Loucy (cell line): ENCODE measurements around the gene DHRS11.
"Not testable (repeated sequence)": the region's sequence is repeated elsewhere in the genome, so short reads cannot be mapped to it uniquely, and the experiment has no call there.

Experiments used
- H2AFZ ChIP-seq: fragments of 200-600 bp; sonication (generic); 2 replicates; pipeline ENCODE4 v1.6.0; 2016; ENCODE audit warnings: antibody characterized with exemption, mild to moderate bottlenecking, low read length, moderate library complexity
- H3F3A ChIP-seq: fragments of 200-600 bp; 2 replicates; pipeline ENCODE4 v1.6.0; 2016; ENCODE audit warnings: antibody characterized with exemption, low read depth, mild to moderate bottlenecking
- H3K27me3 ChIP-seq: fragments of 200-600 bp; sonication (generic); 2 replicates; pipeline ENCODE4 v1.6.1; 2014; ENCODE audit warnings: low read length, mild to moderate bottlenecking; ENCODE audit not compliant: insufficient read depth, poor library complexity, severe bottlenecking
- H3K36me3 ChIP-seq: fragments of 200-600 bp; sonication (generic); 2 replicates; pipeline ENCODE4 v1.6.1; 2016; ENCODE audit warnings: low read length; ENCODE audit not compliant: insufficient read depth
- H3K4me1 ChIP-seq: fragments of 200-600 bp; sonication (generic); 2 replicates; pipeline ENCODE4 v1.5.1; 2014; ENCODE audit warnings: low read length, mild to moderate bottlenecking; ENCODE audit not compliant: insufficient read depth, poor library complexity, severe bottlenecking
- H3K4me2 ChIP-seq: fragments of 200-600 bp; sonication (generic); 2 replicates; pipeline ENCODE4 v1.6.0; 2014; ENCODE audit warnings: antibody characterized with exemption, low read length, low read depth, mild to moderate bottlenecking; ENCODE audit not compliant: poor library complexity, severe bottlenecking
- H3K4me3 ChIP-seq: fragments of 200-600 bp; sonication (generic); 2 replicates; pipeline ENCODE4 v1.5.1; 2014; ENCODE audit warnings: low read length, mild to moderate bottlenecking, mixed read lengths; ENCODE audit not compliant: poor library complexity, severe bottlenecking
- H3K79me2 ChIP-seq: fragments of 200-600 bp; sonication (generic); 2 replicates; pipeline ENCODE4 v1.6.1; 2014; ENCODE audit warnings: low read length; ENCODE audit not compliant: insufficient read depth
- H3K9ac ChIP-seq: fragments of 200-600 bp; sonication (generic); 2 replicates; pipeline ENCODE4 v1.6.0; 2014; ENCODE audit warnings: mild to moderate bottlenecking, low read depth, low read length, moderate library complexity; ENCODE audit not compliant: poor library complexity, severe bottlenecking
- H3K9me2 ChIP-seq: fragments of 200-600 bp; sonication (generic); replicated peaks from 2 replicates; pipeline ENCODE4 v1.6.1; 2016; ENCODE audit warnings: low read depth, low read length, mixed read lengths
- H3K9me3 ChIP-seq: fragments of 200-600 bp; sonication (generic); 2 replicates; pipeline ENCODE4 v1.6.1; 2014; ENCODE audit warnings: mild to moderate bottlenecking, antibody characterized with exemption, low read length, low read depth; ENCODE audit not compliant: insufficient read depth
- H4K20me1 ChIP-seq: fragments of 200-600 bp; sonication (generic); 2 replicates; pipeline ENCODE4 v1.6.0; 2014; ENCODE audit warnings: antibody characterized with exemption, low read length, mild to moderate bottlenecking; ENCODE audit not compliant: insufficient read depth, poor library complexity, severe bottlenecking
- EZH2phosphoT487 ChIP-seq: fragments of 200-600 bp; IDR thresholded peaks from 2 replicates; pipeline ENCODE4 v1.6.1; 2018; ENCODE audit warnings: antibody characterized with exemption, mild to moderate bottlenecking, moderate library complexity, borderline replicate concordance
- TF ChIP-seq, protein P1 (sequence below): fragments of 200-600 bp; sonication (generic); conservative IDR thresholded peaks from 2 replicates; pipeline ENCODE4 v1.5.1; 2014; ENCODE audit warnings: mild to moderate bottlenecking, antibody characterized with exemption, low read length

The DHRS11 gene

DNA sequence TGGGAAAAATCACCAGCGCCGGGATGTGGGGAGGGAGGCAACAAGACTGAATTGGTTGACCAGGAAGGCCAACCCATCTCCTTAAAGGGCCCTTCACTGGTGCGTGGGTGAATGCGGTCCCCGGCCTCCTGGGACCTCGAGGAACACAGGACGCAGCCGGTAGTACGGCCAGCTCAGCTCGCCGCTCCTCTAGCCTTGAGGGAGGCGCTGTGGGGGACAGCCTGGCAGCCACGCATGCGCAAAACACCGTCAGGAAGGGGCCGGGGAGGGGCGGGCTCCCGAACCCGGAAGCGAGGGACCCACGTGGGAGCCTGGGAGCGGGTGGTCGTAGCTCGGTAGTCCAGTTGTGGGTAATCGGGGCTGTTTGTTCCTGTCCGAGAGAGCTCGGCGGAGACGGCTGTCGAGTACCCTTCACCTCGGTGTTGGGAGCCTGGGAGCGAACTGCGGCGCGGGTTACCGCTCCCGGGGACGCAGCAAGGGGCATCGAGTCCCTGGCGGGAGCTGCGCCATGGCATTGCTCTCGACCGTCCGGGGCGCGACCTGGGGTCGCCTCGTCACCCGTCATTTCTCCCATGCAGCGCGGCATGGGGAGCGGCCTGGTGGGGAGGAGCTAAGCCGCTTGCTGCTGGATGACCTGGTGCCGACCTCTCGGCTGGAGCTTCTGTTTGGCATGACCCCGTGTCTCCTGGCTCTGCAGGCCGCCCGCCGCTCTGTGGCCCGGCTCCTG lies 9.8 kb downstream of the DHRS11 start, which contains the start of gene MRM1:
MRM1 (plus strand) TSS at position 281 of the 727 bp plus-strand sequence; CDS start at position 509, 228 bp downstream.
- Histone ChIP-seq H3K4me1 (peaks cover 23% of the 10 kb centered on the region), H3F3A (no peaks in the 10 kb centered on the region), H3K4me2 (peak within 1 kb of the TSS; percentile 94), H2AFZ (peak within 1 kb of the TSS; percentile 89), H3K9me3 (no peaks in the 10 kb centered on the region), H3K4me3 (peak within 1 kb of the TSS; percentile 84), H3K36me3 (no peaks in the 10 kb centered on the region), H4K20me1 (peaks cover 10% of the 10 kb centered on the region), H3K79me2 (peaks cover 30% of the 10 kb centered on the region), H3K9ac (peak within 1 kb of the TSS; percentile 80), H3K9me2 (no peaks in the 10 kb centered on the region), H3K27me3 (no peaks in the 10 kb centered on the region)
- TF ChIP-seq, protein P1, sequence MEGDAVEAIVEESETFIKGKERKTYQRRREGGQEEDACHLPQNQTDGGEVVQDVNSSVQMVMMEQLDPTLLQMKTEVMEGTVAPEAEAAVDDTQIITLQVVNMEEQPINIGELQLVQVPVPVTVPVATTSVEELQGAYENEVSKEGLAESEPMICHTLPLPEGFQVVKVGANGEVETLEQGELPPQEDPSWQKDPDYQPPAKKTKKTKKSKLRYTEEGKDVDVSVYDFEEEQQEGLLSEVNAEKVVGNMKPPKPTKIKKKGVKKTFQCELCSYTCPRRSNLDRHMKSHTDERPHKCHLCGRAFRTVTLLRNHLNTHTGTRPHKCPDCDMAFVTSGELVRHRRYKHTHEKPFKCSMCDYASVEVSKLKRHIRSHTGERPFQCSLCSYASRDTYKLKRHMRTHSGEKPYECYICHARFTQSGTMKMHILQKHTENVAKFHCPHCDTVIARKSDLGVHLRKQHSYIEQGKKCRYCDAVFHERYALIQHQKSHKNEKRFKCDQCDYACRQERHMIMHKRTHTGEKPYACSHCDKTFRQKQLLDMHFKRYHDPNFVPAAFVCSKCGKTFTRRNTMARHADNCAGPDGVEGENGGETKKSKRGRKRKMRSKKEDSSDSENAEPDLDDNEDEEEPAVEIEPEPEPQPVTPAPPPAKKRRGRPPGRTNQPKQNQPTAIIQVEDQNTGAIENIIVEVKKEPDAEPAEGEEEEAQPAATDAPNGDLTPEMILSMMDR, result 0 out of 2 replicates have a peak, but pooled peaks have one; percentile 15
- TF ChIP-seq EZH2phosphoT487, result no peak

DNA sequence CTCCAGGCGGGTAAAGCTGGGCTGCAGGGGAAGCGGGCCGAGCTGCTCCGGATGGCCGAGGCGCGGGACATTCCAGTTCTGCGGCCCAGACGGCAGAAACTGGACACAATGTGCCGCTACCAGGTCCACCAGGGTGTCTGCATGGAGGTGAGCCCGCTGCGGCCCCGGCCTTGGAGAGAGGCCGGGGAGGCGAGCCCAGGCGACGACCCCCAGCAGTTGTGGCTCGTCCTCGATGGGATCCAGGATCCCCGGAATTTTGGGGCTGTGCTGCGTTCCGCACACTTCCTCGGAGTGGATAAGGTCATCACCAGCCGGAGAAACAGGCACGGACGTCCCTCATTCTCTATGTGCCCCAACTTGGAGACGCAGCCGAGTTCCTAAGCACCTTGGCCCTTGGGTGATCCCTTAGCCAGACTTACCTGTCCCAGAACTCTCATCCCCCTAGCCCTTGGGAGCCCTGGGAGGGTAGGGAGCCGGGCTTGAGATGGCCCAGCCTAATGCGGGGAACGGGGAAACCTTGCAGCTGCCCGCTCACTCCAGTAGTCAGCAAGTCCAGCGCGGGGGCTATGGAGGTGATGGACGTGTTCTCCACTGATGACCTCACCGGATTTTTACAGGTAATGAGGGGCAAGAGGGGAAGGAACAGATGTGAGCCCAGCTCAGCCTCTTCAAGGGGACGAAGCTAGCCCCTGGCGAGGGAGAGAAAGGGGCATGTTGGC lies 10.5 kb downstream of the DHRS11 start:
- TF ChIP-seq, protein P1, result no peak
- TF ChIP-seq EZH2phosphoT487, result no peak
- peaks cover 10% of the 10 kb centered on the region for H4K20me1 ChIP-seq

GRCh38 chr17:36602924-36603384 lies 11.3 kb downstream of the DHRS11 start:
- no peaks in the 10 kb centered on the region for H3K36me3 ChIP-seq
- TF ChIP-seq, protein P1, result peak; percentile 85
- TF ChIP-seq EZH2phosphoT487, result no peak
- no peaks in the 10 kb centered on the region for H3K9me3 ChIP-seq
- H3K4me3 ChIP-seq, result peak overlapping the region; percentile 84
- no peaks in the 10 kb centered on the region for H3K27me3 ChIP-seq
- peaks cover 10% of the 10 kb centered on the region for H4K20me1 ChIP-seq
- peaks cover 23% of the 10 kb centered on the region for H3K4me1 ChIP-seq
- H3K9ac ChIP-seq, result peak overlapping the region; percentile 80
- no peak overlapping the region for H2AFZ ChIP-seq
- H3F3A ChIP-seq, result no peaks in the 10 kb centered on the region
- H3K79me2 ChIP-seq, result peaks cover 30% of the 10 kb centered on the region
- H3K4me2 ChIP-seq, result peak overlapping the region; percentile 94
- no peaks in the 10 kb centered on the region for H3K9me2 ChIP-seq

More for the DNA sequence above, 10.5 kb downstream of the DHRS11 start:
- H3K4me1 ChIP-seq, result peaks cover 23% of the 10 kb centered on the region
- no peaks in the 10 kb centered on the region for H3K27me3 ChIP-seq
- H3K9me3 ChIP-seq, result no peaks in the 10 kb centered on the region
- H3K79me2 ChIP-seq, result peaks cover 30% of the 10 kb centered on the region
- peak overlapping the region; percentile 84 for H3K4me3 ChIP-seq
- no peaks in the 10 kb centered on the region for H3K36me3 ChIP-seq
- peak overlapping the region; percentile 89 for H2AFZ ChIP-seq
- H3F3A ChIP-seq, result no peaks in the 10 kb centered on the region
- peak overlapping the region; percentile 94 for H3K4me2 ChIP-seq
- H3K9me2 ChIP-seq, result no peaks in the 10 kb centered on the region
- peak overlapping the region; percentile 80 for H3K9ac ChIP-seq

GRCh38 chr17:36605028-36605427 lies 13.3 kb downstream of the DHRS11 start:
- not testable (repeated sequence) for H3F3A ChIP-seq, H3K4me2 ChIP-seq, H3K9me2 ChIP-seq, H4K20me1 ChIP-seq, H2AFZ ChIP-seq, H3K4me3 ChIP-seq, H3K9ac ChIP-seq, H3K27me3 ChIP-seq, H3K9me3 ChIP-seq, H3K36me3 ChIP-seq
- peaks cover 30% of the 10 kb centered on the region for H3K79me2 ChIP-seq
- H3K4me1 ChIP-seq, result peaks cover 23% of the 10 kb centered on the region
